K562 (cell line): Measurements from ENCODE around the gene UTP11. TPM values are rescaled to one million over a fixed set of nuclear protein-coding genes. Genes with fewer than 3 reads are reported as not detected.

Experiments
- CREB1 ChIP-seq, 2 experiments: sonication (generic) in 1 of 2; formaldehyde crosslinking in 1 of 2; IDR thresholded peaks; 2 replicates each; pipeline versions ENCODE4 v1.6.1 to v1.8.0; 2012 to 2022; ENCODE audit warnings: inconsistent platforms in 1 of 2, mild to moderate bottlenecking in 1 of 2, missing genetic modification reagents in 1 of 2, moderate library complexity in 1 of 2
- GATAD2A ChIP-seq: fragments of 450-650 bp; IDR thresholded peaks from 2 replicates; pipeline ENCODE4 v1.6.1; 2017
- GTF3C2 ChIP-seq: IDR thresholded peaks from 3 replicates; pipeline ENCODE4 v1.6.1; 2011; ENCODE audit warnings: borderline replicate concordance, mild to moderate bottlenecking, moderate library complexity; ENCODE audit not compliant: insufficient read length; ENCODE audit errors: extremely low read depth
- KLF13 ChIP-seq: fragments of 450-650 bp; IDR thresholded peaks from 2 replicates; pipeline ENCODE4 v1.6.1; 2016; ENCODE audit warnings: missing genetic modification characterization, low read depth, mild to moderate bottlenecking, missing compliant biosample characterization, moderate library complexity, borderline replicate concordance
- POLR2B ChIP-seq: fragments of 450-650 bp; IDR thresholded peaks from 2 replicates; pipeline ENCODE4 v1.6.1; 2018; ENCODE audit warnings: low read depth; ENCODE audit not compliant: partially characterized antibody
- PRPF4 ChIP-seq: fragments of 200-400 bp; formaldehyde crosslinking; IDR thresholded peaks from one replicate; pipeline ENCODE4 v1.6.1; 2017; ENCODE audit warnings: low read length, low read depth, mild to moderate bottlenecking; ENCODE audit not compliant: insufficient read depth, poor library complexity, severe bottlenecking
- SIN3A ChIP-seq, 2 experiments: fragments of 150-350 bp in 1 of 2; IDR thresholded peaks; 2 replicates each; pipeline ENCODE4 v1.6.1; 2011 to 2016; ENCODE audit warnings: borderline replicate concordance in 2 of 2, low read depth in 2 of 2, low read length in 2 of 2, mild to moderate bottlenecking in 2 of 2, moderate library complexity in 2 of 2; ENCODE audit not compliant: control insufficient read depth in 1 of 2
- TGIF2 ChIP-seq: sonication (generic); formaldehyde crosslinking; IDR thresholded peaks from 2 replicates; pipeline ENCODE4 v1.8.1; 2022; ENCODE audit warnings: mild to moderate bottlenecking, missing genetic modification reagents, moderate library complexity
- ZBTB7A ChIP-seq: IDR thresholded peaks from 2 replicates; pipeline ENCODE4 v1.6.1; 2011; ENCODE audit warnings: low read depth, mild to moderate bottlenecking, low read length, moderate library complexity, borderline replicate concordance; ENCODE audit not compliant: control insufficient read depth
- ZKSCAN1 ChIP-seq: fragments of 150-350 bp; IDR thresholded peaks from 2 replicates; pipeline ENCODE4 v1.6.1; 2016; ENCODE audit warnings: low read depth, low read length
- ZNF347 ChIP-seq: fragments of 450-650 bp; formaldehyde crosslinking; IDR thresholded peaks from 2 replicates; pipeline ENCODE4 v1.4.0; 2020; ENCODE audit warnings: low read depth, mild to moderate bottlenecking, moderate library complexity
- ZNF354B ChIP-seq: fragments of 250-450 bp; sonication (Bioruptor Pico); IDR thresholded peaks from 2 replicates; pipeline ENCODE4 v1.4.0; 2020
- ZNF639 ChIP-seq, 2 experiments: fragments of 200-800 bp in 1 of 2; sonication (Bioruptor generic) in 1 of 2; sonication (generic) in 1 of 2; formaldehyde crosslinking in 1 of 2; IDR thresholded peaks in 1 of 2; conservative IDR thresholded peaks in 1 of 2; 2 replicates each; pipeline versions ENCODE4 v1.5.0 to v1.6.1; 2016 to 2020; ENCODE audit warnings: missing compliant biosample characterization in 1 of 2, missing genetic modification characterization in 1 of 2, missing genetic modification reagents in 1 of 2
- ZNF75A ChIP-seq: fragments of 450-650 bp; formaldehyde crosslinking; IDR thresholded peaks from 2 replicates; pipeline ENCODE4 v1.4.0; 2020; ENCODE audit warnings: mild to moderate bottlenecking
- polyA plus RNA-seq, 8 experiments: library from polyadenylated mRNA; depleted of rRNA in 4 of 8; stranded (reverse) in 5 of 8; unstranded in 3 of 8; fragments of >200 nt; fragmentation: Nextera tagmentation in 2 of 8; fragmentation: Illumina TruSeq in 1 of 8; extraction: Ambion mirVana in 2 of 8; extraction: Trizol in 1 of 8; gene quantifications; 2 replicates each; pipeline versions ENCODE4 v1.2.1 to v1.2.3, GENCODE V29; 2011 to 2014; ENCODE audit warnings: inconsistent platforms in 1 of 8, missing spikeins in 1 of 8
- total RNA-seq, 7 experiments: library from RNA; depleted of rRNA in 6 of 7; stranded (reverse); fragments of >200 nt in 6 of 7; fragmentation: Illumina TruSeq in 2 of 7; extraction: Trizol in 2 of 7; gene quantifications; 2 replicates each; pipeline versions ENCODE4 v1.2.1 to v1.2.3, GENCODE V29; 2011 to 2021; ENCODE audit warnings: low replicate concordance in 1 of 7
- TF ChIP-seq, protein P1 (sequence below): sonication (generic); formaldehyde crosslinking; IDR thresholded peaks from 2 replicates; pipeline ENCODE4 v1.8.1; 2023; ENCODE audit warnings: mild to moderate bottlenecking, missing genetic modification reagents
- TF ChIP-seq, protein P2 (sequence below): IDR thresholded peaks from 3 replicates; pipeline ENCODE4 v1.6.1; 2011; ENCODE audit warnings: borderline replicate concordance, mild to moderate bottlenecking; ENCODE audit not compliant: insufficient read length, insufficient read depth

Gene UTP11
- total and polyA plus RNA-seq, 9 of the 15 experiments (the other 6 are each of a cell fraction or from before 2014, with no cell fraction given): 91.1 to 378 (median 221) TPM

GRCh38 chr1:37999430-38000232 is 12.9 kb upstream of the UTP11 start (continued):
- TF ChIP-seq POLR2B (peak; percentile 82), ZNF75A (peak; percentile 74), CREB1 (IDR thresholded peaks at IDR 0.05) (0 out of 2 replicates have a peak, but pooled peaks have one; percentile 32), CREB1 (CRISPR knock-in tag; IDR thresholded peaks at IDR 0.05) (peak; percentile 61; the same call in 1 of the 2 replicates), ZNF347 (CRISPR knock-in tag) (no peak), GATAD2A (peak; percentile 52; the same call in 1 of the 2 replicates), TGIF2 (CRISPR knock-in tag) (no peak), SIN3A (IDR thresholded peaks at IDR 0.05; ENCODE audit: borderline replicate concordance in 2 of 2, control insufficient read depth in 1 of 2, low read depth in 2 of 2, low read length in 2 of 2) (peak in 1 of 2 experiments; percentile 73; a peak in 1 of 4 replicates), ZBTB7A (peak; percentile 92), GTF3C2 (no peak), ZKSCAN1 (no peak), ZNF639 (CRISPR knock-in tag; conservative IDR thresholded peaks at IDR 0.05 in 1 of 2, IDR thresholded peaks at IDR 0.05 in 1 of 2) (no peak), ZNF354B (no peak), PRPF4 (no peak), KLF13 (tag) (no peak; the same call in 1 of the 2 replicates)
- TF ChIP-seq, protein P1, sequence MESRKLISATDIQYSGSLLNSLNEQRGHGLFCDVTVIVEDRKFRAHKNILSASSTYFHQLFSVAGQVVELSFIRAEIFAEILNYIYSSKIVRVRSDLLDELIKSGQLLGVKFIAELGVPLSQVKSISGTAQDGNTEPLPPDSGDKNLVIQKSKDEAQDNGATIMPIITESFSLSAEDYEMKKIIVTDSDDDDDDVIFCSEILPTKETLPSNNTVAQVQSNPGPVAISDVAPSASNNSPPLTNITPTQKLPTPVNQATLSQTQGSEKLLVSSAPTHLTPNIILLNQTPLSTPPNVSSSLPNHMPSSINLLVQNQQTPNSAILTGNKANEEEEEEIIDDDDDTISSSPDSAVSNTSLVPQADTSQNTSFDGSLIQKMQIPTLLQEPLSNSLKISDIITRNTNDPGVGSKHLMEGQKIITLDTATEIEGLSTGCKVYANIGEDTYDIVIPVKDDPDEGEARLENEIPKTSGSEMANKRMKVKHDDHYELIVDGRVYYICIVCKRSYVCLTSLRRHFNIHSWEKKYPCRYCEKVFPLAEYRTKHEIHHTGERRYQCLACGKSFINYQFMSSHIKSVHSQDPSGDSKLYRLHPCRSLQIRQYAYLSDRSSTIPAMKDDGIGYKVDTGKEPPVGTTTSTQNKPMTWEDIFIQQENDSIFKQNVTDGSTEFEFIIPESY (CRISPR knock-in tag): no peak
- TF ChIP-seq, protein P2, sequence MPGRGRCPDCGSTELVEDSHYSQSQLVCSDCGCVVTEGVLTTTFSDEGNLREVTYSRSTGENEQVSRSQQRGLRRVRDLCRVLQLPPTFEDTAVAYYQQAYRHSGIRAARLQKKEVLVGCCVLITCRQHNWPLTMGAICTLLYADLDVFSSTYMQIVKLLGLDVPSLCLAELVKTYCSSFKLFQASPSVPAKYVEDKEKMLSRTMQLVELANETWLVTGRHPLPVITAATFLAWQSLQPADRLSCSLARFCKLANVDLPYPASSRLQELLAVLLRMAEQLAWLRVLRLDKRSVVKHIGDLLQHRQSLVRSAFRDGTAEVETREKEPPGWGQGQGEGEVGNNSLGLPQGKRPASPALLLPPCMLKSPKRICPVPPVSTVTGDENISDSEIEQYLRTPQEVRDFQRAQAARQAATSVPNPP: no peak
